Karpas-422 (cell line): ENCODE data around the gene KIF23. TPM values are rescaled to one million over a fixed set of nuclear protein-coding genes. Genes with fewer than 3 reads are reported as not detected.

Experiments
- DNase-seq: peaks from one replicate; pipeline ENCODE4 v3.0.0-alpha.2; 2015
- H2AFZ ChIP-seq: fragments of 200-600 bp; sonication (generic); 2 replicates; pipeline ENCODE4 v1.6.1; 2014; ENCODE audit warnings: antibody characterized with exemption, low read length, mixed read lengths
- H3K27ac ChIP-seq: fragments of 200-600 bp; sonication (generic); 2 replicates; pipeline ENCODE4 v1.5.1; 2014; ENCODE audit warnings: mild to moderate bottlenecking, low read length, moderate library complexity
- H3K27me3 ChIP-seq: fragments of 200-600 bp; sonication (generic); 2 replicates; pipeline ENCODE4 v1.6.1; 2014; ENCODE audit warnings: low read length, mixed read lengths
- H3K36me3 ChIP-seq: fragments of 200-600 bp; sonication (generic); 2 replicates; pipeline ENCODE4 v1.6.1; 2014; ENCODE audit warnings: low read length, mixed read lengths; ENCODE audit not compliant: insufficient read depth
- H3K4me1 ChIP-seq: fragments of 200-600 bp; sonication (generic); 2 replicates; pipeline ENCODE4 v1.6.1; 2014; ENCODE audit warnings: mild to moderate bottlenecking, low read length, mixed read lengths
- H3K4me2 ChIP-seq: fragments of 200-600 bp; sonication (generic); 2 replicates; pipeline ENCODE4 v1.6.1; 2014; ENCODE audit warnings: low read length, low read depth, mild to moderate bottlenecking; ENCODE audit not compliant: poor library complexity, severe bottlenecking
- H3K4me3 ChIP-seq: fragments of 200-600 bp; sonication (generic); 2 replicates; pipeline ENCODE4 v1.5.1; 2014; ENCODE audit warnings: mild to moderate bottlenecking, antibody characterized with exemption, low read length, mixed read lengths
- H3K79me2 ChIP-seq: fragments of 200-600 bp; sonication (generic); 2 replicates; pipeline ENCODE4 v1.6.1; 2014; ENCODE audit warnings: mild to moderate bottlenecking, low read length, mixed read lengths
- H3K9ac ChIP-seq: fragments of 200-600 bp; sonication (generic); 2 replicates; pipeline ENCODE4 v1.6.0; 2014; ENCODE audit warnings: low read length
- H3K9me2 ChIP-seq: fragments of 200-600 bp; sonication (generic), shearing (Covaris generic); replicated peaks from 2 replicates; pipeline ENCODE4 v1.6.0; 2014; ENCODE audit warnings: mild to moderate bottlenecking, low read length, moderate library complexity; ENCODE audit not compliant: insufficient read depth
- H3K9me3 ChIP-seq: fragments of 300-700, 200-600 bp; sonication (generic); 2 replicates; pipeline ENCODE4 v1.6.1; 2014; ENCODE audit warnings: low read length, mixed read lengths
- H4K20me1 ChIP-seq: fragments of 200-600 bp; sonication (generic); 2 replicates; pipeline ENCODE4 v1.6.1; 2014; ENCODE audit warnings: mild to moderate bottlenecking, antibody characterized with exemption, low read length, low read depth; ENCODE audit not compliant: insufficient read depth
- total RNA-seq: library from RNA; depleted of rRNA; stranded (reverse); fragments of >200 nt; shearing (Covaris generic); gene quantifications from 2 replicates; pipeline ENCODE4 v1.2.3, GENCODE V29; 2014; ENCODE audit warnings: low replicate concordance

The KIF23 gene
- total RNA-seq, 1 experiment from 2014 or later, result 32.4 TPM

DNA sequence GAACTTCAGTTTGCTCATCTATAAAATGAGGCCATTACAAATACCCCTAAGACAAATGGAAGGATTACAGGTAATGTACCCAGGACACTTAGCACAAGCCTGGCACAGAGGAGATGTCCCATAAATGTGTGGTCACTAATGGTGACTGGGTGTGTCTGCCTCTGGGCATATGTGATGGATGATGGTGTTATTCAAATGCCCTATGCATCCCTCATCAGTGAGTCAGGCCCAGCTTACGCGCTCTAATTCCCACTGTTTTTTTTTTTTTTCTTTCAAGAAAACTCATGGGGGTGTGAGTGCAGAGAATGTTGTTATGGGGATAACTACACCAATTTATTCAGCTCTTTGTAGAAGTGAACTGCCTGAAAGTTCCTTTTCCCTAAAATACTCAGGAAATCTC is 23.6 kb upstream of the KIF23 start:
- H3K4me1 ChIP-seq, result peaks cover 3% of the 10 kb centered on the region; the same call in 1 of the 2 replicates
- H3K4me3 ChIP-seq, result no peak overlapping the region
- H2AFZ ChIP-seq, result no peak overlapping the region
- no peak overlapping the region for H3K27ac ChIP-seq
- H3K36me3 ChIP-seq, result no peaks in the 10 kb centered on the region
- no peaks in the 10 kb centered on the region for H4K20me1 ChIP-seq
- H3K9ac ChIP-seq, result no peak overlapping the region
- no peaks in the 10 kb centered on the region for H3K27me3 ChIP-seq
- no peak overlapping the region for H3K4me2 ChIP-seq
- no peaks in the 10 kb centered on the region for H3K9me2 ChIP-seq
- H3K9me3 ChIP-seq, result no peaks in the 10 kb centered on the region
- DNase-seq, result no peak
- no peaks in the 10 kb centered on the region for H3K79me2 ChIP-seq

DNA sequence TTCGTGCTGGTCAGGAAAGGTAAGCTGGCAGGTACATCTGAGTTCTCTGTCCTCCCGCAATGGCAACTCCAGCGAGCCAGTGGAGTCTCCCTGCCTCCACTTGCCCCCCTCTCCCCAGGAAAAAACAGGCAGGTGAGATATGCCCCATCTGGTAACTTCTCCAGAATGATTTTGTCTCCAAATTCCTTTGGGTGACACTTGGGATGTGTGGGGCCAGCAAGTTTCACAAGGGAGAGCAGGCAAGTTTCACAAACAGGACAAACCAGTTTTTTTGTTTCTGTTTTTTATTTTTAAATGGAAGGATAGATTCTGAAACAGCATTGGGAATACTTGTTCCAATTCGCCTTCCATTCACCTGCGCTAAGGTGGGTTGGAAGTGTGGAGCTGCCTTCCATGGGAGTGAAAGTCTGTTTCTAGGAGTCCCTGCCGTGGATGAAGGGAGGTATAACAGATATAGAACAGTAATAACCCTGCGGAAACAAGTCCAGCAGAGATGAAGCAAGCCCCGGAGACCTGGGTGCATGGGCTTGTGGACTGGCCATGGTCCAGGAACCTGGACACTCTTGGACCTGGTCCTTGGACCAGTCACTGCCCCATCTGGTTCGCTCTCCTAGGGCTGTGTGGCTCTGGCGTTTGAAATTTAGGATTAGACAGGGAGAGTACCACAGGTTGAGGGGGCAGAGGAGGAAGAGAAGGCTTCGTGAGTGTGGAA is 22.9 kb upstream of the KIF23 start:
- Histone ChIP-seq H3K27ac (no peak overlapping the region), H3K4me1 (peaks cover 3% of the 10 kb centered on the region; the same call in 1 of the 2 replicates), H2AFZ (no peak overlapping the region), H3K27me3 (no peaks in the 10 kb centered on the region), H3K79me2 (no peaks in the 10 kb centered on the region), H3K9ac (no peak overlapping the region), H3K4me3 (no peak overlapping the region), H3K4me2 (no peak overlapping the region), H4K20me1 (no peaks in the 10 kb centered on the region), H3K9me2 (no peaks in the 10 kb centered on the region), H3K36me3 (no peaks in the 10 kb centered on the region), H3K9me3 (no peaks in the 10 kb centered on the region)
- DNase-seq, result no peak

DNA sequence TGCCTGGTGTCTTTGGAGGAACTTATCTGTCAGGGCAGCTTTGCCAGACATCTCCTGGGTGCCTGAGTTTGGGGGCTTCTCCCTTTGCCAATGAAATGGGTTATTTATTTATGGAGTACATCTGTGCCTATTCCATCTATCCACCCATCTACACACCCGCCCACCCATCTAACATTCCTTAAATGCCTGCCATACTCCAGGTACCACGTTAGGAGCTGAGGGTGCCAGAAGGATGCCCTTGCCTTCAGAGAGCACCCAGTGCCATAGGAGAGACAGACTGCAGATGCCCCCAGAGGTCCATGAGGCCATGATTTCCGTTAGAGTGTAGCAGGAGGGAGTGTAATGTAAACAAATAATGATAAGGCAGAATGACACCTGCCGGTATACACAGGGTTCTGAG is 21.8 kb upstream of the KIF23 start:
- peaks cover 3% of the 10 kb centered on the region; the same call in 1 of the 2 replicates for H3K4me1 ChIP-seq
- H3K4me3 ChIP-seq, result no peak overlapping the region
- H3K4me2 ChIP-seq, result no peak overlapping the region
- no peaks in the 10 kb centered on the region for H3K9me3 ChIP-seq
- H4K20me1 ChIP-seq, result no peaks in the 10 kb centered on the region
- no peaks in the 10 kb centered on the region for H3K36me3 ChIP-seq
- H3K9me2 ChIP-seq, result no peaks in the 10 kb centered on the region
- no peaks in the 10 kb centered on the region for H3K27me3 ChIP-seq
- no peak overlapping the region for H3K27ac ChIP-seq
- no peak for DNase-seq
- no peak overlapping the region for H2AFZ ChIP-seq
- no peak overlapping the region for H3K9ac ChIP-seq
- no peaks in the 10 kb centered on the region for H3K79me2 ChIP-seq

DNA sequence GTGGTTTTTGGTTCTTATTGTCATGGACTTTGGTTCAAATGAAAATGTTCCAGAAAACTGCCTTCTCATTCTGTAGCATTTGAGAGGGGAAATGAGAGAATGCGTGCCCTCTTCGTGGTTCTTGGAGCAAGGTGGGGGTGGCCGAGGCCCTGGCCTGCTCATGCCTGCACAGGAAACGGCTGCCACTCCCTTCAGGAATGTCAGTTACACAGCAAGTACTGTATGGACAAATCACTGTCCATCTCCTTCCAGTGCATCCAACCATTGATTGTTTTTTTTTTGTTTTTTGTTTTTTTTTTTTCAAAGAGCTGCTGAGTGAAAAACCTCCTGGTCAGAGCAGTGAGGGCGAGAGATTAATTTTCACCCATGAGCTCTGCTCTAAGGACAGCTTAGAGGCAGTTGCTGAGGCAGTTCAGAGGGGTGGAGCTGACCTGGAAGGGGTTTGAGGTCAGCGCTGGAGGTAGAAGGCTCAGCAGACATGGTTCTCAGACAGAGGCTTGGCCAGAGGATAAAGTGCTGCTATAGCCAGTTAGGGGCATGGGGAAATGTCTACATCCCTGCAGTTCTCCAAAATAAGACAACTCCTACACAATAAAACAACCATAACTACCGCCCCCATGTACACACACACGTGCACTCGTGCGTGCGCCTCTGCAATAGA is 20.2 kb upstream of the KIF23 start:
- Histone ChIP-seq H3K4me3 (no peak overlapping the region), H3K27ac (no peak overlapping the region), H3K27me3 (no peaks in the 10 kb centered on the region), H3K4me1 (peaks cover 3% of the 10 kb centered on the region; the same call in 1 of the 2 replicates), H3K9me2 (no peaks in the 10 kb centered on the region), H3K4me2 (peak overlapping the region; percentile 41), H3K9ac (no peak overlapping the region), H3K79me2 (no peaks in the 10 kb centered on the region), H2AFZ (no peak overlapping the region), H3K9me3 (no peaks in the 10 kb centered on the region), H3K36me3 (no peaks in the 10 kb centered on the region), H4K20me1 (no peaks in the 10 kb centered on the region)
- no peak for DNase-seq

DNA sequence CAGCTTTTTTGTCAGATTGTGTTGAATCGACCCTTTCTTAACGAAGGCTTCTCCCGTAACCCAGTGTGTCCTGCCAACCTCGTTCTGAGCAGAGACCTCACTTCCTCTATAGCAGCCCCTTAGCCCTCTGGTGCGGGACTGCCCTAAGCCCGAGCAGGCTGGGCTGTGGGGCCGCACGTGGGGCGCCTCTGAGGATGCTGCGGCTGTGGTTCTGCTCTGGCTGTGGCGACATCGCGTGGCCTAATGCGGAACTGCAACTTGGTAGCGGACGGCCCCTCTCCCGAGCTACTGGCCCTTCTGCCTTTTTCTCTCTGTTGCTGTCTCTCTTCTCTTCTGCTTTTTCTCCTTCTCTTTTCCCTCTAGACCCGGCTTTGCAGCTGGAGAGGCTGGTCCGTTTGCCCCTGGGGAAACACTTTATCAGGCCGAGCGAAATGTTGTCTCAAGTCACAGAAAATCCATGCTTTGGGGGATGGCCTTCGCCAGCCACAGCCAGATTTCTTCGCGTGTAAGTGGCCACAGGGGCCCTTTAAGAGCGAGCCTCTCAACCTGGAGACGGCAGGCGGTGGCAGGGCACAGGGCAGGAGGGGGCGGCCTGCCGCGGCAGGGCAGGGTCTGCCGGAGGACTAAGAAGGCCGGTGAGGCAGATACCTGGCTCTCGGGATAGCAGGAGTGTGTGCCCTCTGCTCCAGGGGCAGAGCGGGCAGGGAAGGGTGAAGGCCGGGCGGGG is 19.4 kb upstream of the KIF23 start:
- Histone ChIP-seq H4K20me1 (no peaks in the 10 kb centered on the region), H3K9me3 (no peaks in the 10 kb centered on the region), H3K9me2 (no peaks in the 10 kb centered on the region), H3K36me3 (no peaks in the 10 kb centered on the region), H3K4me3 (no peak overlapping the region), H3K4me2 (peak overlapping the region; percentile 41), H3K79me2 (no peaks in the 10 kb centered on the region), H3K4me1 (peaks cover 3% of the 10 kb centered on the region; the same call in 1 of the 2 replicates), H3K9ac (no peak overlapping the region), H3K27ac (no peak overlapping the region), H2AFZ (no peak overlapping the region), H3K27me3 (no peaks in the 10 kb centered on the region)
- peak; percentile 94 for DNase-seq

DNA sequence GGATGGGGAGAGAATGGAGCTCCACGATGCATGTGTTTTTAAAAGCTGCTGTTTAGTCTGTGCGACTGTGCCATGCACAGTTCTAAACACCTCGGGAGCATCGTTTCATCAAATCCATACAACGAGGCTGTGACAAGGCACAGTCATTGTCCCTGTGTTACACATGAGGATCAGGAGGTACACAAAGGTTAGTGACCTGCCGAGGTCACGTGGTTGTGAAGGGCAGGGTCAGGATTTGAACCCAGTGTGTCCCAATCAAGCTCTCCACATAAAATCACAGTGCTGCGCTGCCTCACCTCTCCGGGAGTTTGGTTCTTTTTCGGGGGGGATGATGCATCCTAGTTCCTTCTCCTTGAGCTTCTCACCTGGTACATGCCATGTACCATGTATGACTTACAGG is 18.7 kb upstream of the KIF23 start:
- Histone ChIP-seq H3K4me3 (no peak overlapping the region), H3K27me3 (no peaks in the 10 kb centered on the region), H3K36me3 (no peaks in the 10 kb centered on the region), H3K4me1 (peaks cover 3% of the 10 kb centered on the region; the same call in 1 of the 2 replicates), H3K9me2 (no peaks in the 10 kb centered on the region), H3K4me2 (no peak overlapping the region), H3K79me2 (no peaks in the 10 kb centered on the region), H3K9me3 (no peaks in the 10 kb centered on the region), H3K9ac (no peak overlapping the region), H2AFZ (no peak overlapping the region), H3K27ac (no peak overlapping the region), H4K20me1 (no peaks in the 10 kb centered on the region)
- no peak for DNase-seq

DNA sequence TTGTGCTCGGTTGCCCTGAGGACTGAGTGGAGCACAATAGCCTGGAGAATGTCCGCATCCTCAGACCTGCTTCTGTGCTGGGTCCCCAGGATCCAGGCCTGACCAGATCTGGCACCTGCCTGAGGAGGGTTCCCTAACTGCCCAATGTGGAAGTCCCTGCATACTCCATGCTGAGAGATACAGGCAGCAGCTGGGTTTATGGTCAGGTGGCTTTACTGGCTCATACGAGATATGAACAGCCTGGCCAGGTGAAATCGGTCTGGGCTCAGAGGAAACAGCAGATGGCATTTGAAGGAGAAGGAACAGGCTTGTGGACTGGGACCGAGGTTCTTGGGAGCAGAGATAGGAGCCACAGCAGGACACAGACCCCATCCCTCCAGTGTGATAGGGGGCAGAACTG is 18.2 kb upstream of the KIF23 start:
- no peak overlapping the region for H3K4me3 ChIP-seq
- H3K4me2 ChIP-seq, result no peak overlapping the region
- H3K27ac ChIP-seq, result no peak overlapping the region
- H3K79me2 ChIP-seq, result no peaks in the 10 kb centered on the region
- no peaks in the 10 kb centered on the region for H4K20me1 ChIP-seq
- no peaks in the 10 kb centered on the region for H3K9me2 ChIP-seq
- no peaks in the 10 kb centered on the region for H3K36me3 ChIP-seq
- DNase-seq, result no peak
- no peaks in the 10 kb centered on the region for H3K27me3 ChIP-seq
- no peak overlapping the region for H2AFZ ChIP-seq
- no peak overlapping the region for H3K9ac ChIP-seq
- H3K9me3 ChIP-seq, result no peaks in the 10 kb centered on the region
- peaks cover 3% of the 10 kb centered on the region; the same call in 1 of the 2 replicates for H3K4me1 ChIP-seq

DNA sequence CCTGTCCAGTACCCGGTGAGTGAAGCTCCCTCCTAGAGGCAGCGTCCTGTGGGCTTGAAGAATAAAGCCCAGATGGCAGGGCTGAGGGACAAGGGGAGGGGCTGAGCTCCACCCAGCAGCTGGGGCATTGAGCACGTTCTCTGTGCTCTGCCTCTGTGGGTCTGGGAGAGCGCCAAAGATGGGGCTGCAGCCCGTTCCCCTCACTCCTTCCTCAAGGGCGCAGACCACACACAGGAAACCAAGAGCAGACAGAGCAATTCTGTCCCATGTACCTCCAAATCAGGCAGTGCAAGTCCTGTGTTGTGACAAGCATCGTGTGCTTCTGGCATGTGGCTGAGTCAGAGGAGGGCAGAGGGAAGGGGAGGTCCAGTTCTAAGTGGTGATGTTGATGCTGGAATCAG is 15.7 kb upstream of the KIF23 start:
- Histone ChIP-seq H3K4me1 (peaks cover 3% of the 10 kb centered on the region; the same call in 1 of the 2 replicates), H3K9me2 (no peaks in the 10 kb centered on the region), H3K27ac (no peak overlapping the region), H2AFZ (no peak overlapping the region), H3K36me3 (no peaks in the 10 kb centered on the region), H3K4me3 (no peak overlapping the region), H3K4me2 (no peak overlapping the region), H3K27me3 (no peaks in the 10 kb centered on the region), H4K20me1 (no peaks in the 10 kb centered on the region), H3K79me2 (no peaks in the 10 kb centered on the region), H3K9ac (no peak overlapping the region), H3K9me3 (no peaks in the 10 kb centered on the region)
- DNase-seq, result no peak
